Pulmonary artery endothelial cell (primary cell): ENCODE data around the gene CAMK1D. TPM values are rescaled to one million over a fixed set of nuclear protein-coding genes. Genes with fewer than 3 reads are reported as not detected.

Experiments used
- DNase-seq: peaks from one replicate; pipeline ENCODE4 v3.0.0-alpha.2; 2011; ENCODE audit warnings: low read depth, low spot score
- total RNA-seq: library from RNA; depleted of rRNA; stranded (reverse); fragments of >200 nt; gene quantifications from 2 replicates; pipeline ENCODE4 v1.2.3, GENCODE V29; 2014

Gene CAMK1D
- total RNA-seq, 1 donor from 2014 or later, result 0.86 TPM

- no peak for DNase-seq
These were observed 114.1 kb downstream of the CAMK1D start for GRCh38 chr10:12463459-12463838.

- no peak for DNase-seq
These were observed 116.2 kb downstream of the CAMK1D start for GRCh38 chr10:12465385-12466136.

- DNase-seq, result no peak
These were observed 117.5 kb downstream of the CAMK1D start for GRCh38 chr10:12466704-12467305.

GRCh38 chr10:12469345-12469744, 120.0 kb downstream of the CAMK1D start:
- DNase-seq, result no peak

DNA sequence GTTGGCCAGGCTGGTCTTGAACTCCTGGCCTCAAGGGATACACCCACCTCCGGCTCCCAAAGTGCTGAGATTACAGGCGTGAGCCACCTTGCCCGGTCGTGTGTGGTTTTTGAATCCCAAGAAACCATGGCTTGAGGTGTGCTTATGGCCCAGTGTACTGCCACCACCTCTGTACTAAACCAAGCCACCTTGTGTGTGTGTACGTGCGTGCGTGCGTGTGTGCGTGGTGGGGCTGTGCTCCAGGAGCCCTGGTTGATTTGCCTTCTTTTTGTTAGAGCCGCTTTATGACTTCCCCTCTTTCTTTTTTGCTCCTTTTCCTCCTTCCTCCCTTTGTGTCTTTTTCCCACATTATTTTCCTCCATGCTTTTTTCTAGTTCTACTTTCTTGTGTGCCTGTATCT, 121.4 kb downstream of the CAMK1D start:
- no peak for DNase-seq

GRCh38 chr10:12471135-12471534, 121.8 kb downstream of the CAMK1D start:
- DNase-seq, result no peak

DNA sequence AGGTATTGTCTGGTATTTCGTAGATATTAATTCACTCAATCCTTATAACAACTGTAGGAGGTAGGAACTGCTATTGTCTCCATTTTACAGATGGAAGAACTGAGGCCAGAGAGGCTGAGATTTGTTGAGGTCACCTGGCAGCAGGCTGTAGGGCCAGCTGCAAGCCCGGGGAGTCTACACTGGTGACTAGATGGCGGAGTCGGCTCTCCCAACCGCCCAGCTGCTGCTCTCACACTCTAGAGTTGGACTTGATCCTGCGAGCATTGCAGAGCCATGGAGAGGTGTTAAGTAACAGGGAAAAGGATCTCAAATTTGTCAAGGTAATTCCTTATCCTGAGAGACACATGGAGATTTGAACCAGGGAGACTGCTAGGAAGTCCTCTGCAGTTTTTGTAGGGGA, 124.1 kb downstream of the CAMK1D start:
- DNase-seq, result no peak

- no peak for DNase-seq
These were observed 125.5 kb downstream of the CAMK1D start for GRCh38 chr10:12474727-12475412.

DNA sequence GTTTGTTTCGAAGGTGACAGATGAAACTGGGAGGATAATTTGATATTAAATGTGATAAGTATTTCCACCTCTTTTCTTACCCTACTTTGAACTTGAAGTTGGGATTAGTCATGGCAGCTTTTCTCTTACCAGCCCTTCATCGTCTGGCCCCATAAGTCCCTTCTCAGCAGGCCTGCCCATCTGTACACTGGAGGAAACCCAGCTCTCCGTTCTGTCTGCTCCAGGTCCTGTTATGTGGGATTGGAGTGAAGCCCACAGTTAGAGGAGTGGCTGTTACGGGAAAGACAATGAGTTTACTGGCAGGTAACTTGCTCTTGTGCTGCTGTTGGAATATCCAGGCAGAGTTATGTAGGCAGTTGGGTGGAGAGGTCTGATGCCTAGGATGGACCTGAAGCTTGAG, 127.3 kb downstream of the CAMK1D start:
- no peak for DNase-seq

- no peak for DNase-seq
These were observed 130.1 kb downstream of the CAMK1D start for GRCh38 chr10:12479437-12479844.

DNA sequence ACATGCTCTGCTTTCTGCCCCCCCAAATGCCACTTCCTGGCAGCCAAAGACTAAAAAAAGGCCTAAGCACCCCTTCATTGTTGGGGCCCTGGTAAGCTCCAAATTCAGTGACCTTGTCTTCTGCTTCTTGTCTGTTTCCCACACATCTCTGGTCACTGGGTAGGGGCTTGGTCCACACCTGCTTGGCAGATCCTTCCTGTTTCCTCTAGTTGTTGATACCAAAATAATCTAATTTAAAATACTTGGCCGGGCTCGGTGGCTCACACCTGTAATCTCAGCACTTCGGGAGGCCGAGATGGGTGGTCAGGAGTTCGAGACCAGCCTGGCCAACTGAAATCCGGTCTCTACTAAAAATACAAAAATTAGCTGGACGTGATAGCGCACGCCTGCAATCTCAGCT, 130.6 kb downstream of the CAMK1D start:
- no peak for DNase-seq

DNA sequence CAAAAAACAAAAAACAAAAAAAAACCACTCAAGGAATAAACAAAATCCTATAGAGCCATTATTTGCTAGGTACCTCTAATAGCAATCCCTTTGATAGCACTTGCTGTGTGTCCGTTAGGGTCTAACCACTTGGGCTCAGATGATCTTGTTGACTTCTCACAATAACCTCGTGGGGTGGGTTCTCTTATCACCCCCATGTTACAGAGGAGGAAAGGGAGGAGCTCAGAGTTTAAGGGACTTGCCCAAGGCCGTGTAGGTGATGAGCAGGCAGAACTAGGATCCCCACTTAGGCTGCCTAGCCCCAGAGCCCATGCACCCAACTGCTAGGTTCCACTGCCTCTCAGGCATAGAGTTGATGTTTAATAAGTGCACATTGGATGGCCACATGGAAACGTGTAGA, 131.1 kb downstream of the CAMK1D start:
- DNase-seq, result no peak

GRCh38 chr10:12481924-12482323, 132.6 kb downstream of the CAMK1D start:
- DNase-seq, result no peak

- DNase-seq, result no peak
These were observed 133.2 kb downstream of the CAMK1D start for GRCh38 chr10:12482587-12482986.

DNA sequence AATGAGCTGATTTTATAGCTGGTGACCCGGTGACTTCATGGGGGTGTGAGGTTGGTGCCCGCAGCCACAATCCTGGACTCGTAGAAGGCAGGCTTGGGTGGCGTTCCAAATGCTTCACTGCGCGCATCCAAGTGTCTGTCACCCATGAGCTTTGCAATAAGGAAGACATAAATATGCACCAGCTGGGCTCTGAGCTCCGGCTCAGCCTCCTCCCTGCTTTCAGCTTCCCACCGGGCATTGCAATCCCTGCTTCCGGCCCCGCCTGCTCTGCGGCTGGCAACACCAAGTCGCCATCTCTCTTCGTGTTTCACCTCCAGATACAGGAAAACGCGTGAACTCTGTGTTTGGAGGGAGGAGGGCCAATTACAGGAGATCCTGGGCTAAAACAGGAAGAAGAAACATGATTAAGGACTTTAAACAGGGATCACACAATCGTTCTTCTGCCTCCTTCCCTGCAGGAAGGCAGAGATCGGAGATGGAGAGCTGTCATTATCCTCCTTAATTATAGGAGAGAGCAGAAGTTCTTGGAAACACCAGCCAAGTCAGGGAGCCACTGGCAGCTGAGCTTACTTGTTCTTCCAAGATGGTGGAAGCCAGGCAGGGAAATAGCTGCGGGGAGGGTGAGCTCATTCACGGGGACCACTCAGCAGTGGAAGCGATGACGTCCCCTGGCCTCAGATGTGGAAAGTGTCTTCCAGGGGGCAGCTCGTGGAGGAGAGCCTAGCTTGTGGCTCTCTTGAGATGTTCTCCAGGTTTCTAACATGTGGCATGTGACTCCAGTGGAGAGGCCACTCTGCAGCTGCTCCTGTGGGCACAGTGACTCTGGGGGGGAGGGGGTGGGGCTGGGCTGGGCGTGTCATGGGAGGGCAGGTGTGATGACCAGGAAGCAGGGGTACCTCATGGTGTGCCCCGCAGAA, 134.9 kb downstream of the CAMK1D start:
- no peak for DNase-seq

- no peak for DNase-seq
These were observed 135.8 kb downstream of the CAMK1D start for GRCh38 chr10:12484941-12485805.

DNA sequence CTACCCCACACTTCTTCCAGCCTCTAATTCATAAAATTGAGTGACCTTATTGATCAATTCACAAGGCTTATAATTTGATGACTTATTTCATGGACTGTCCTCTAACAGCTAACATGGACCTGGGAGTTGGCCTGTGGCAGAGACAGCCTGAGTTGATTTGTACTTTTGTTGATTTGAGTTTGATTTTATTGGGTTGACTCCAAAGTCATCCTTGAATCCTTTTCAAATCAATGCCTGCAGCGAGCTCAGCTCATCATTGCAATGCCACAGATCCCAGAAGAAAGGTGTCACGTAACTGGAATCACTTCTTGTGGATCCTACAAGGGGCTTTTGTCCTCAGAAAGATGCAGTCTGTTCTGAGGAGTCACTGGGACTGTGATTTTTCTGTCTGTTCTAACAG, 138.0 kb downstream of the CAMK1D start:
- no peak for DNase-seq

DNA sequence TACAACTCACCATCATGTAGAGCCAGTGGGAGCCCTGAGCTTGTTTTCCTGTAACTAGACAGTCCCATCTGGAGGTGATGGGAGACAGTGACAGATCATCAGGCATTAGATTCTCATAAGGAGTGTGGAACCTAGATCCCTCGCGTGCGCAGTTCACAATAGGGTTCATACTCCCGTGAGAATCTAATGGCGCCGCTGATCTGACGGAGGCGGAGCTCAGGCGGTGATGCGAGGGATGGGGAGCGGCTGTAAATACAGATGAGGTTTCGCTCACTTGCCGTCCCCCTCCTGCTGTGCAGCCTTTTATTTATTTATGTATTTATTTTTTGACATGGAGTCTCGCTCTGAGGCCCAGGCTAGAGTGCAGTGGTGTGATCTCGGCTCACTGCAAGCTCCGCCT, 139.3 kb downstream of the CAMK1D start:
- DNase-seq, result no peak

DNA sequence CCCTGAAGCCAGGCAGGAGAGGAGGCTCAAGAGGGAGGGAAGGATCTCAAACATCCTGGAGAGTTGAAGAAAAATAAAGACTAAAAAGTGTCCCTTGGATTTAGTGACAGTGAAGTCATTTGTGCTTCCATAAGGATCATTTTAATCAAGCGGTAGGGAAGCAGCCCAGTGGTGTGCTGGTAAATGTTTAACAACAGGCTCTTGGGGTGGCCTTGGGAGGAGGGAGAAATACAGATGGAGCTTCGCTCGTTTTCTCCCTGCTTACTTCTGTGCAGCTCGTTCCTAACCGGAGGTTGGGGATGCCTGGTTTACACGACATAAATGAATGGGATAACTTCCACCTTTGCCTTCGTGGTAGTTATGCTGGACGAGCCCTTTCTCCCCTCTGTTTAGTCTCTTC, 140.0 kb downstream of the CAMK1D start:
- no peak for DNase-seq

GRCh38 chr10:12489806-12490205, 140.5 kb downstream of the CAMK1D start:
- no peak for DNase-seq

GRCh38 chr10:12490963-12491362, 141.6 kb downstream of the CAMK1D start:
- DNase-seq, result no peak
